Esophagus muscularis mucosa (tissue), 3 donors: ENCODE results near the gene TACC2.

Experiments used
- CTCF ChIP-seq, 3 experiments: fragments of 200-600 bp in 2 of 3; fragments of 450-650 bp in 1 of 3; sonication (generic) in 2 of 3; IDR thresholded peaks; one replicate each; pipeline ENCODE4 v1.5.1; 2017 to 2019; ENCODE audit warnings: antibody characterized with exemption in 3 of 3, mild to moderate bottlenecking in 2 of 3, moderate library complexity in 1 of 3
- POLR2AphosphoS5 ChIP-seq, 2 donors: sonication (generic); formaldehyde crosslinking; IDR thresholded peaks; one replicate each; pipeline ENCODE4 v1.6.1; 2017; ENCODE audit warnings: antibody characterized with exemption in 2 of 2

GRCh38 chr10:122113945-122114747, 125.2 kb downstream of the TACC2 start:
- TF ChIP-seq CTCF (IDR thresholded peaks at IDR 0.05) = no peak
- TF ChIP-seq POLR2AphosphoS5 (IDR thresholded peaks at IDR 0.05) = peak; percentile 3 to 31
